ENCODE results near the gene ACAP2.

Gene ACAP2

DNA sequence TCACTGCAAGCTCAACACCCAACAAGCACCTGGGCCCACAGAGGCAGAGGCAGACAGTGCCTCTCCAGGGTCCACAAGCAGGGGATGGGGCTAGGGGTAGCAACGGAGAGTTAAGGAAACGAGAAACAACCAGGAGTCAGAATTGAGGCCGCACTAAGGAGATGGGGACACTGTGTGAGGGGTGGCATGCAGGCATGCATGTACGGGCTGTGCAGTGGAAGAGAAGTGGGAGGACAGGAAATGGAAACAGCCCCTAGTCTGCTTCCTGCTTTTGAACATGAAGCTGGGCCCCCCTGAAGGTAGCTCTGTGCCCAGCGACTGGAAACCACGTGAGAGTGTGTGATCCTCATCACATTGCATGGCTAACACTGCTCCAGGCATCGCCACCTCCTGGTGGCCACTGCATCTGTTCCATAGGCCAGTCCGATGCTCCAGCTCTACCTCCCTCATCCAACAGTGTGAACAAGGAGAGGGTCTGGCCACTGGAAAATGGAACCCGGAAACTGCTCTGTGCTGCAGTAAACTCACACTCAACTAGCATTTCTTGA lies 215.8 kb downstream of the ACAP2 start:
- DNase-seq (ENCODE audit: low spot score) = peak; percentile 40
- peak; percentile 35 for TF ChIP-seq CTCF (IDR thresholded peaks at IDR 0.05; ENCODE audit: extremely low read depth, missing control alignments)

DNA sequence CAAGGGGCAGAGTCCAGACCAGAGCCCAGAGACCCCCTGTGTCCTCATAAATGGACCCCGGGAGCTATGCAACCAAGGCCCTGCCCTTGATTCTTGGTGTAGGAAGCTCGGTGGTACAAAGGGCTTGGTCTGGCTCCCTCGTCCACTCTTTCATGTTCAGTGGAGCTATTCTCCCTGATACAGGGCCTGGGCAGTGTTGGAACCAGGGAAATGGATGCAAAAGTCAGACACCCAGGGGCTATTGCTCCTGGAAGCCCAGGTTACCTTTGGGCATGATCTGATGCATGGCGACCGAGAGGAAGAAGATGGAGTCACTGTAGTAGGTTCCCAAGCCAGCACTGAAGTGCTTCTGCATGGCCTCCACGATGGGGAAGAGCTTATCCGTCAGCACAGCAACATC lies 216.4 kb downstream of the ACAP2 start:
- no peak for TF ChIP-seq CTCF (IDR thresholded peaks at IDR 0.05; ENCODE audit: extremely low read depth, missing control alignments)
- no peak for DNase-seq (ENCODE audit: low spot score)

DNA sequence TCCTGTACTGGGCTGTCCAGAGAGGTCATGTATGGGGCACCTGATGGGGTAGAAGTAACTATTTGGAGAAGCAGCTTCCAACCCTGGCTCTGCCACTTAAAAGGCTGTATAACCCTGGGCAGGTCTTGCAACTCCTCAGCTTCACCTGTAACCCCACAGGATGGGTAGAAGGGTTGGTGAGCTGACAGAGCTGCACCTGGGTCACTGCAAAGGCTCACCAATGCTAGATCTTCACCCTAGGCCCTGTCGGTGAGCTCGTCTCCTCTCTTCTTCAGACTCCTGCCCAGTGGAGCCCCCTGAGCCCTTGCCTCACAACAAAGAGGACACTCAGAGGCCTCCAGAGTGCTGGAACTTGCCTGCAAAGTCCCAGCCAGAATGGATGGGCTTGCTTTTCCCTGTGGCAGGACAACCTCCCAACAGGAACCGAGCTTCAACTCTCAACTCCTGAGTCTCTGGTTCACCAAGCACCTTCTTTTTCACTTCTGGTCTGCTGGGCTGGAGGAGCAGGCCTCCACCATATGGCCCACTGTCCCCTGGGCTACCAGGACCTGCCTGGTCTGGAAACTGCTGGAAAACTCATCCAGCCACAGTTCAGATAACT lies 217.7 kb downstream of the ACAP2 start:
- DNase-seq (ENCODE audit: low spot score) = no peak
- TF ChIP-seq CTCF (IDR thresholded peaks at IDR 0.05; ENCODE audit: extremely low read depth, missing control alignments) = no peak
